KMS-11 (cell line): ENCODE results near the gene FHIT.

Source experiments
- H2AFZ ChIP-seq: fragments of 200-600 bp; sonication (generic); 2 replicates; pipeline ENCODE4 v1.6.1; 2016; ENCODE audit warnings: antibody characterized with exemption, mixed run types, low read depth
- H3K27ac ChIP-seq: fragments of 200-600 bp; sonication (generic); 2 replicates; pipeline ENCODE4 v1.6.1; 2016; ENCODE audit warnings: mild to moderate bottlenecking, mixed run types
- H3K27me3 ChIP-seq: fragments of 200-600 bp; sonication (generic); 2 replicates; pipeline ENCODE4 v1.6.1; 2017; ENCODE audit warnings: mild to moderate bottlenecking, low read depth, mixed run types, moderate library complexity; ENCODE audit not compliant: insufficient read depth
- H3K36me3 ChIP-seq: fragments of 200-600 bp; sonication (generic); 2 replicates; pipeline ENCODE4 v1.6.1; 2017; ENCODE audit warnings: mild to moderate bottlenecking, mixed run types; ENCODE audit not compliant: insufficient read depth
- H3K4me1 ChIP-seq: fragments of 200-600 bp; sonication (generic); 2 replicates; pipeline ENCODE4 v1.6.1; 2016; ENCODE audit warnings: mild to moderate bottlenecking, low read depth, mixed run types; ENCODE audit not compliant: poor library complexity, severe bottlenecking
- H3K4me2 ChIP-seq: fragments of 200-600 bp; sonication (generic); 2 replicates; pipeline ENCODE4 v1.7.0; 2016; ENCODE audit warnings: mild to moderate bottlenecking, mixed run types
- H3K4me3 ChIP-seq: fragments of 200-600 bp; sonication (generic); IDR thresholded peaks from 2 replicates; pipeline ENCODE4 v1.6.1; 2017; ENCODE audit warnings: low read depth, low read length, mixed read lengths; ENCODE audit not compliant: insufficient read depth
- H3K79me2 ChIP-seq: fragments of 200-600 bp; sonication (generic); 2 replicates; pipeline ENCODE4 v1.6.1; 2016; ENCODE audit warnings: low read depth, mixed run types; ENCODE audit not compliant: insufficient read depth
- H3K9ac ChIP-seq: fragments of 200-600 bp; sonication (generic); 2 replicates; pipeline ENCODE4 v1.6.1; 2016; ENCODE audit warnings: mild to moderate bottlenecking, mixed run types
- H4K20me1 ChIP-seq: fragments of 200-600 bp; sonication (generic); 2 replicates; pipeline ENCODE4 v1.6.1; 2016; ENCODE audit warnings: mild to moderate bottlenecking, mixed run types; ENCODE audit not compliant: insufficient read depth
- CTCF ChIP-seq: fragments of 200-600 bp; sonication (generic); conservative IDR thresholded peaks from 2 replicates; pipeline ENCODE4 v1.6.1; 2017; ENCODE audit warnings: low read depth, mild to moderate bottlenecking, antibody characterized with exemption, low read length, moderate library complexity, mixed read lengths

The FHIT gene

GRCh38 chr3:59746585-59746984 lies 1504.7 kb downstream of the FHIT start:
- Histone ChIP-seq H3K36me3 (no peaks in the 10 kb centered on the region), H3K4me3 (no peak overlapping the region), H2AFZ (no peak overlapping the region), H4K20me1 (no peaks in the 10 kb centered on the region), H3K4me1 (no peaks in the 10 kb centered on the region), H3K27me3 (no peaks in the 10 kb centered on the region), H3K4me2 (no peak overlapping the region), H3K79me2 (no peaks in the 10 kb centered on the region), H3K27ac (no peak overlapping the region), H3K9ac (no peak overlapping the region)
- no peak for TF ChIP-seq CTCF

GRCh38 chr3:59737241-59737640 lies 1514.0 kb downstream of the FHIT start:
- H3K27ac ChIP-seq: no peak overlapping the region

DNA sequence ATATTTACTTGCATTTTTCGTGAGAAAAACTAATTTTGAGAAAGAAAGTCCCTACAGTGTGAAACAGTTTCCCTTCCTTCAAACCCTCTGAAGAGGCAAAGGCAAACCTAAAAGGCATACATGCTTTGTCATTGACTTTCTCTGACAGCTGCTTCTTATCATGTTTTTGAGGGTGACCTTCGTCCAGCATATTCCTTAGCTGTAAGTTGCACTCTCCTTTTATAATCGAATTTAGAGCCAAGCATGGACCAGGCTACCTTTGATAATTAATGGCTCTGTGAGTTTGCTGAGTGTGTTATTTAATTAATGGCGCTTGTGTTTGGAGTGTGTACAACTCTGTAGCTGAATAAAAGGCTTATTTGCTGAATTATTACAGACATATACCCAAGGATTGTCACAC lies 1517.2 kb downstream of the FHIT start:
- H3K4me1 ChIP-seq: no peaks in the 10 kb centered on the region
- H3K27ac ChIP-seq: no peak overlapping the region
- no peaks in the 10 kb centered on the region for H3K27me3 ChIP-seq
- no peak overlapping the region for H3K9ac ChIP-seq
- no peak overlapping the region for H2AFZ ChIP-seq
- no peaks in the 10 kb centered on the region for H4K20me1 ChIP-seq
- no peaks in the 10 kb centered on the region for H3K79me2 ChIP-seq
- H3K4me3 ChIP-seq: no peak overlapping the region
- no peaks in the 10 kb centered on the region for H3K36me3 ChIP-seq
- no peak for TF ChIP-seq CTCF
- H3K4me2 ChIP-seq: no peak overlapping the region

More at GRCh38 chr3:59737241-59737640, 1514.0 kb downstream of the FHIT start:
- H3K27me3 ChIP-seq: no peaks in the 10 kb centered on the region
- TF ChIP-seq CTCF: no peak
- H2AFZ ChIP-seq: no peak overlapping the region
- no peaks in the 10 kb centered on the region for H3K36me3 ChIP-seq
- no peak overlapping the region for H3K4me3 ChIP-seq
- no peaks in the 10 kb centered on the region for H3K79me2 ChIP-seq
- H3K4me1 ChIP-seq: no peaks in the 10 kb centered on the region
- no peaks in the 10 kb centered on the region for H4K20me1 ChIP-seq
- no peak overlapping the region for H3K4me2 ChIP-seq
- H3K9ac ChIP-seq: no peak overlapping the region

DNA sequence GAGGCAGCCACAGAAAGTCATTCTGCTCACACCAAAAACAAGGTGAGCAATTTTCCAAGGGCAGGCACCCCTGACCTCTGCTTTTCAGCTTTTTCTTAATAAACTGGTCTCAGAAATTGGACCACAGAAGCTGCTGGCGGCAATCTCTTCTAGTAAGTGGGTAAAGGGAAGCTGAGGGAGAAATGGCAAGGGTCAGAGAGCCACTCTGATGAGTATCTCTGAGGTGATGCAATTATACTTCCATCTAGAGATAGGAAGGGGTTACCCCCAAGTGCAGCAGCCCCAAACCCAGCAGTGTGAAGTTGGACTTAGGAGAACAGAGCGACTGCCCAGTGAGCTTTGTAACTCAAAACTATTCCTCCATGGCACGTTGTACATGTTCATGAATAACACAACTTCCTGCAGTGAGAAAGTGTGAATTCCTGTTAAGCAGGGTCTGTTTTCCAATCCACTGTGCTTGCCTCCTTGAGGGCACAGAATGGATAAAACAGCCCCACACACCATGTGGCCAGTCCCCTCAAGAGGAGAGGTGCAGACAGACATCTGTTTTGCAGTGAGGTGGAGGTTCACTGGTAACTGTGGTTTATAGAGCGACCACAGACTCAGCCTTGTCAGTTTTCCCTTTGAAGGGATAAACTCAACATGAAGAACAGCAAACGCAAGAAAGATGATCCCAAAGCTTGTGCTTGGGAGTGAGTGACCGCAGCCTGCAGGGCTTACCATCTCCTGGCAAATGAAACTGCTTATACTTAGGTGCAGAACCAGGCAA lies 1518.0 kb downstream of the FHIT start:
- no peak overlapping the region for H2AFZ ChIP-seq
- H3K4me2 ChIP-seq: no peak overlapping the region

More for the DNA sequence above, 1518.0 kb downstream of the FHIT start:
- Histone ChIP-seq H3K27ac (no peak overlapping the region), H4K20me1 (no peaks in the 10 kb centered on the region), H3K36me3 (no peaks in the 10 kb centered on the region), H3K79me2 (no peaks in the 10 kb centered on the region), H3K9ac (no peak overlapping the region), H3K27me3 (no peaks in the 10 kb centered on the region), H3K4me1 (no peaks in the 10 kb centered on the region), H3K4me3 (no peak overlapping the region)
- TF ChIP-seq CTCF: no peak
